HFF-Myc (cell line): ENCODE data around the gene ARHGEF10L.

Experiments
- DNase-seq: peaks from one replicate; pipeline ENCODE4 v3.0.0-alpha.2; 2011; ENCODE audit warnings: low read depth; ENCODE audit errors: extremely low read depth
- H3K4me3 ChIP-seq: replicated peaks from 2 replicates; pipeline ENCODE4 v1.5.1; 2011; ENCODE audit warnings: low read depth, mild to moderate bottlenecking, control low read depth, low read length
- TF ChIP-seq, protein P1 (sequence below): IDR thresholded peaks from 2 replicates; pipeline ENCODE4 v1.5.1; 2012; ENCODE audit warnings: mild to moderate bottlenecking, low read depth, low read length, control low read depth; ENCODE audit errors: missing control alignments

Gene ARHGEF10L

DNA sequence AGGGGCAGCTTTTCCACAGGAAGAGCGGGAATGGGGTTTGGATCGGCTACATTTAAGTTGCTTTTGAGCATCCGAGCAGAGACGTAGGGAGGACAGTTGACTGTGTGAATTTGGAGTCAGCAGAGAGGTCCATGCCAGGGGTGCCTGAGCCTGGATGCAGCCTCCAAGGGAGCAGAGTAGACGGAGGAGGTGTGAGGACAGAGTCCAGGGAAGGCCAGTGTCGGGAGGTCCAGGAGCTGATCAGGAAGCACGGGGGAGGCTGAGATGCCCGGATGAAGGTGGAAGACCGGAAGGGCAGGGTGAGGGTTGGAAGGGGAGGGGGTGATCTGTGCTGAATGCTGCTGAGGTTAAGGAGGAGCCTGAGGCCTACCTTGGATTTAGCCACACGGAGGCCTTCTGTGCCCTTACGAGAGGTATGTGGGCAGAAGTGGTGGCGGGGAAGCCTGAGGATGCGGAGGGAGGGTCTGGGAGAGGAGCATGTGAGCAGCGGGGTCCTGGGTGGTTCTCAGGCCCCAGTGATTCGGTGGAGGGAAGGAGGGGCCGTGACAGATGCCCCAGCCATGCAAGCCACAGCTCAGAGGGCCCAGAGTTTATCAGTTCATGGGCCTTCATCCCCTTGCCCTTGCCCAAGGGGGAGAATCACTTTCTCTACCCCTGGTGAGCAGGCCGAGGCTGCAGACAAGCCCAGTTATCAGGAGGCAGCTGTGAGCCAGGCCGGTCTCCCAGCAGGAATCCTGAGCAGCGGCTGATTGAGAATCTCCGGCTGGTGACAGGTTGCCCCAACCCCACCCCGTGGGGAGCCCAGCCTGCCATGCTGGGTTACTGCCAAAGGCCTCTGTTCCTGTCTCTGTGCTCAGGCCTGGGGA lies 161.7 kb downstream of the ARHGEF10L start:
- TF ChIP-seq, protein P1, sequence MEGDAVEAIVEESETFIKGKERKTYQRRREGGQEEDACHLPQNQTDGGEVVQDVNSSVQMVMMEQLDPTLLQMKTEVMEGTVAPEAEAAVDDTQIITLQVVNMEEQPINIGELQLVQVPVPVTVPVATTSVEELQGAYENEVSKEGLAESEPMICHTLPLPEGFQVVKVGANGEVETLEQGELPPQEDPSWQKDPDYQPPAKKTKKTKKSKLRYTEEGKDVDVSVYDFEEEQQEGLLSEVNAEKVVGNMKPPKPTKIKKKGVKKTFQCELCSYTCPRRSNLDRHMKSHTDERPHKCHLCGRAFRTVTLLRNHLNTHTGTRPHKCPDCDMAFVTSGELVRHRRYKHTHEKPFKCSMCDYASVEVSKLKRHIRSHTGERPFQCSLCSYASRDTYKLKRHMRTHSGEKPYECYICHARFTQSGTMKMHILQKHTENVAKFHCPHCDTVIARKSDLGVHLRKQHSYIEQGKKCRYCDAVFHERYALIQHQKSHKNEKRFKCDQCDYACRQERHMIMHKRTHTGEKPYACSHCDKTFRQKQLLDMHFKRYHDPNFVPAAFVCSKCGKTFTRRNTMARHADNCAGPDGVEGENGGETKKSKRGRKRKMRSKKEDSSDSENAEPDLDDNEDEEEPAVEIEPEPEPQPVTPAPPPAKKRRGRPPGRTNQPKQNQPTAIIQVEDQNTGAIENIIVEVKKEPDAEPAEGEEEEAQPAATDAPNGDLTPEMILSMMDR: no peak
- DNase-seq: no peak
- H3K4me3 ChIP-seq: no peak overlapping the region

DNA sequence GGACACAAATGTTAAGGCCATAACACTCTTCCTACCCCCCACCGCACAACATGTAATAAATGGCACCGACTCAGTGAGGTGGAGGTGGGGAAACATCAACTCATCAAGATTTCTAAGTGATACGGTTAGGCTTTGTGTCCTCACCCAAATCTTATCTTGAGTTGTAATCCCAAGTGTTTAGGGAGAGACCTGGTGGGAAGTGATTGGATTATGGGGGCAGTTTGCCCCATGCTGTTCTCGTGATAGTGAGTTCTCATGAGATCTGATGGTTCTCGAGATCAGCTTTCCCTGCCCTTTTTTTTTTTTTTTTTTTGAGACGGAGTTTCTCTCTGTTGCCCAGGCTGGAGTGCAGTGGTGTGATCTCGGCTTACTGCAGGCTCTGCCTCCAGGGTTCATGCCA lies 164.7 kb downstream of the ARHGEF10L start:
- H3K4me3 ChIP-seq: no peak overlapping the region
- TF ChIP-seq, protein P1: no peak

DNA sequence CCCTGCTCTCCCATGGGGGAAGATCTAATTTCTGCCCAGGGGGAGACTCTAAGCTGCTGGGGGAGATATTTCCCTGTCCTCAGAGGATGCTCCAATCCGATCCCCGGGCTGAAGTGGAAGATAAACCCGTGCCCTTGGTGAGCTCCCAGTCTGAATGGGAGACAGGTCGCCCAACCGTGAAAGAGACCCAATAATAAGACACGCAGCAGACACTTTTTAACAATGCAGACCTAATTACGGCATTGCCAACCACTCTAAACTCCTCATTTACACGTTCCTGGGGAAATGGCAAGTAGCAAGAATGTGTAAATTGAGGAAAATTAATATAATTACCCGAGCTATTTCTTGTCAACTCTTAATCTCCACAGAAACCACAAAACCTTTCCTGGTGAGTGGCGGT lies 166.9 kb downstream of the ARHGEF10L start:
- DNase-seq: no peak
- TF ChIP-seq, protein P1: no peak
- no peak overlapping the region for H3K4me3 ChIP-seq

More for the DNA sequence above, 164.7 kb downstream of the ARHGEF10L start:
- DNase-seq: no peak

DNA sequence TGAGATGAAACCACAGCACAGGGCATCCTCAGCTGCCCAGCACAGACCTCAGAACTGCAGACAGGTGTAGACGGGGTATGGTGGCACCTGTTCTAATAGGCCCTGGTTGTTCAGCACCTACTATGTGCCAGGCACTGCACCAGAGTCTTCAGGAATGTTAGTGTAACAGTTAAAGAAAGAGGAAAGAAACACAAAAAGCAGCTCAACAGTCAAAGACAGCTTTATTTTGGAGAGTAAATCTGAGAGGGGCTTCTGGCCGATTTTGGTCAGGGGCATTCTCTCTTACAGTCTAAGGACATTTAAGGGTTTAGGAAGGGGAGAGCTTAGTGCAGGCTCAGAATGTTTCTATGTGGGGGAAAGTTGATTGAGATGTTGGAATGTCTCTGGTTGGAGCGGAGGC lies 170.5 kb downstream of the ARHGEF10L start:
- no peak for DNase-seq
- TF ChIP-seq, protein P1: no peak
- no peak overlapping the region for H3K4me3 ChIP-seq

DNA sequence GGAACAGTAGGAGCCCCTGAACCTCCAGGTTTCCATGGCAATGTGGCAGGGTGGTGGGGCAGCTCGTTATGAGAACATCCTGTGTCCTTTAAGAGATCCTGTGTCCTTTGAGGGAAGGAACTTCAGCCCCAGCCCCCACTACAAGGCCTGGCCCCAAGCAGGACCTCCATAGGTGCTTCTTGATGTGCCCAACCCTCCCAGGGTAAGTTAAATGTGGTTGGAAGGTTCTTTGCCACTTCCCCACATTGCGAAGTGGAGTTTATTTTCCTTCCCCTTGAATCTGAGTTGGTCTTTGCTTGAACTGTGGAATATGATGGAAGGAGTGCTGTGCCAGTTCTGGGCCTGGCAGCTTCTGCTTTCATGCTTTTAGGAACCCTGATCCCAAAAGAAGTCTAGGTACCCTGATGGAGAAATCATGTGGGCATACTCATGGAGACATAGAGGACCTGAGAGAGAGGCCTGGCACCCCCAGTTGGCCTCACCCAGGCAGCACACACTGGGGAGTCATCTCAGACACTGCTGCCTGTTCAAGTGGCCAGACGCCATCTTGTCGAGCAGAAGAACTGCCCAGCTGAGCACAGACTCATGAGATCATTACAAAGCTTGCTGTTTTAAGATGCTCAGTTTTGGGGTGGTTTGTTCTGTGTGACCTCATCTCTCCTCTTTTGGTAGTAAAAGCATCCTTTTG lies 171.5 kb downstream of the ARHGEF10L start:
- H3K4me3 ChIP-seq: no peak overlapping the region
- DNase-seq: no peak
- TF ChIP-seq, protein P1: no peak

DNA sequence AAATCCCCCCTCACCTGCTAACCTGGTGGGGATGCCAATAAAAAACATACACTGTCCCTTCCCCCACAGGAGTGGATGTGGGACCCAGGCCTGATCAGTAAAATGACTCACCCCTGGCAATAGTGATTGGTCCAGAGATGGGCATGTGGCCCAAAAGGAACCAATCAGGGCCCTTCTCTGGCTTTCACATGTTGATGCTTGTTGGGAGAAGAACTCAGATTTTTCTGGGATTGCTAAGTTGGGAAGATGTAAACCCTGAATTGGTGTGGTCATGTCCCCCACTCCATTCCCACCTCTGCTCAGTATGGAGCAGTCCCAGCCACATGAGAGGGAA lies 172.0 kb downstream of the ARHGEF10L start:
- TF ChIP-seq, protein P1: no peak
- DNase-seq: no peak
- H3K4me3 ChIP-seq: no peak overlapping the region
